Kidney epithelial cell (primary cell): ENCODE data around the gene ABCA9. TPM values are rescaled to one million over a fixed set of nuclear protein-coding genes. Genes with fewer than 3 reads are reported as not detected.
"Not testable (repeated sequence)": the region's sequence is repeated elsewhere in the genome, so short reads cannot be mapped to it uniquely, and the experiment has no call there.

Experiments used
- DNase-seq: peaks from one replicate; pipeline ENCODE4 v3.0.0-alpha.2; 2010; ENCODE audit warnings: low read depth
- H3K27me3 ChIP-seq: 2 replicates; pipeline ENCODE4 v1.6.0; 2011; ENCODE audit warnings: low read length; ENCODE audit not compliant: control insufficient read depth, insufficient read depth
- H3K36me3 ChIP-seq: 2 replicates; pipeline ENCODE4 v1.5.1; 2011; ENCODE audit warnings: low read length; ENCODE audit not compliant: control insufficient read depth, insufficient read depth
- H3K4me3 ChIP-seq: 2 replicates; pipeline ENCODE4 v1.5.1; 2011; ENCODE audit warnings: low read depth, mild to moderate bottlenecking, control low read depth, low read length
- total RNA-seq: library from RNA; depleted of rRNA; stranded (reverse); fragments of >200 nt; gene quantifications from 2 replicates; pipeline ENCODE4 v1.2.3, GENCODE V29; 2015
- TF ChIP-seq, protein P1 (sequence below): IDR thresholded peaks from 2 replicates; pipeline ENCODE4 v1.5.1; 2011; ENCODE audit warnings: mild to moderate bottlenecking, moderate library complexity, low read length, control low read depth, inconsistent platforms; ENCODE audit not compliant: insufficient read depth, poor library complexity, severe bottlenecking

ABCA9 gene
- total RNA-seq, 1 donor from 2014 or later, result 0.08 TPM

DNA sequence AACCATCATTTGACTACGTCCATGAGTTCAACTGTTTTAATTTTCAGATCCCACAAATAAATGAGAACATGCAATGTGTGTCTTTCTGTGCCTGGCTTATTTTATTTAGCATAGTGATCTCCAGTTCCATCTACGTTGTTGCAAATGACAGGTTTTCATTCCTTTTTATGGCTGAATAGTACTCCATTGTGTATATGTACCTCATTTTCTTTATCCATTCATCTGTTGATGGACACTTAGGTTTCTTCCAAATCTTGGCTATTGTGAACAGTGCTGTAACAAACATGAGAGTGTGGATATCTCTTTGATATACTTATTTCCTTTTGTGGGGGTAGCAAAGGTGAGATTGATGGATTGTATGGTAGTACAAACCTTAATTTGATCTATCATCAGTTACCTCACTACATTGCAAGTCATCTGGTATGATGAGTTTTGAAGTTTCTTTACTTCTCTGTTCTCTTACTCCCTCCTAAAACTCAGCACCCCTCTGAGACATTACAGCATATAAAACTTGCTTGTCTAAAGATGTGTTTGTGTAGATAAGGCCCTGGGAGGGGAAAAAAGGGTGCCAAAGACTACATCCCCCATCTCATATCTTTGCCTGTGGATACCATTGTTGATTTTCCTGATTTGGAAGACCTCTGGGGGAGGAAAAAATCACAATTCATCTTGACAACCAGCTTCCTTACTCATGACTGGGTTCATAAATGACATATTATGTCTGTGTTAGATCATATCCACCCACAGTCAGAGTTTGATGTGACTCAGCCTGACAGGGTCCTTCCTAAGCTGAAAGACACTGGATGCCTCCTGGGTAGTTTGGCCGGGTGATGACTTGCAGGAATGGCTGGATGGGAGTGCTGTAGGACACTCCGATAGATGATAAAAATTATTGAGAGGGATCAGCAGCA, 47.6 kb downstream of the ABCA9 start:
- Histone ChIP-seq H3K4me3 (no peak overlapping the region), H3K27me3 (no peaks in the 10 kb centered on the region), H3K36me3 (no peaks in the 10 kb centered on the region)
- DNase-seq, result peak; percentile 32
- TF ChIP-seq, protein P1, sequence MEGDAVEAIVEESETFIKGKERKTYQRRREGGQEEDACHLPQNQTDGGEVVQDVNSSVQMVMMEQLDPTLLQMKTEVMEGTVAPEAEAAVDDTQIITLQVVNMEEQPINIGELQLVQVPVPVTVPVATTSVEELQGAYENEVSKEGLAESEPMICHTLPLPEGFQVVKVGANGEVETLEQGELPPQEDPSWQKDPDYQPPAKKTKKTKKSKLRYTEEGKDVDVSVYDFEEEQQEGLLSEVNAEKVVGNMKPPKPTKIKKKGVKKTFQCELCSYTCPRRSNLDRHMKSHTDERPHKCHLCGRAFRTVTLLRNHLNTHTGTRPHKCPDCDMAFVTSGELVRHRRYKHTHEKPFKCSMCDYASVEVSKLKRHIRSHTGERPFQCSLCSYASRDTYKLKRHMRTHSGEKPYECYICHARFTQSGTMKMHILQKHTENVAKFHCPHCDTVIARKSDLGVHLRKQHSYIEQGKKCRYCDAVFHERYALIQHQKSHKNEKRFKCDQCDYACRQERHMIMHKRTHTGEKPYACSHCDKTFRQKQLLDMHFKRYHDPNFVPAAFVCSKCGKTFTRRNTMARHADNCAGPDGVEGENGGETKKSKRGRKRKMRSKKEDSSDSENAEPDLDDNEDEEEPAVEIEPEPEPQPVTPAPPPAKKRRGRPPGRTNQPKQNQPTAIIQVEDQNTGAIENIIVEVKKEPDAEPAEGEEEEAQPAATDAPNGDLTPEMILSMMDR, result no peak

DNA sequence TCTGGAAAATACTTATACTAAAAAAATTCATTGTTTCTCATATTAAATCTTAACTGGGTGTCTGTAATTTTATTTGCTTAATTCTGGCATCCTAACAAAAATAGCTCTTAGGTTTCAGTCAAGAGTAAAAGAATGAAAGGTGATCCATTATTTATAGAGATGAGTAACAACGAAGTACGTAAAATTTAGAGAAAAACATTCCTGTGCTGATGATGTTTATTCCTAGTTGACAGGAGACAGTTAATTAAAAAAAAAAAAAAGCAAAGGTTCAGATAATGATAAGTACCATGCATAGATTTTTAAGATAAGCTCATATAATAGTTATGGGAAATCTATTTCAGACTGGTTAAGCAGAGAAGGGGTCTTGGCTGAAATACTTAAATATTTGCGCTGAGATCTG, 50.8 kb downstream of the ABCA9 start:
- Histone ChIP-seq H3K4me3 (no peak overlapping the region), H3K36me3 (no peaks in the 10 kb centered on the region), H3K27me3 (no peaks in the 10 kb centered on the region)
- TF ChIP-seq, protein P1, result no peak
- no peak for DNase-seq

DNA sequence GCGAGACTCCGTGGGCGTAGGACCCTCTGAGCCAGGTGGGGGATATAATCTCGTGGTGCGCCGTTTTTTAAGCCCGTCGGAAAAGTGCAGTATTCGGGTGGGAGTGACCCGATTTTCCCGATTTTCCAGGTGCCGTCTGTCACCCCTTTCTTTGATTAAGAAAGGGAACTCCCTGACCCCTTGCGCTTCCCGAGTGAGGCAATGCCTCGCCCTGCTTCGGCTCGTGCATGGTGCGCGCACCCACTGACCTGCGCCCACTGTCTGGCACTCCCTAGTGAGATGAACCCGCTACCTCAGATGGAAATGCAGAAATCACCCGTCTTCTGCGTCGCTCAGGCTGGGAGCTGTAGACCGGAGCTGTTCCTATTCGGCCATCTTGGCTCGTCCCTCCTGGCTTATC, 56.0 kb downstream of the ABCA9 start:
- H3K4me3 ChIP-seq, DNase-seq, H3K27me3 ChIP-seq, H3K36me3 ChIP-seq: not testable (repeated sequence)

DNA sequence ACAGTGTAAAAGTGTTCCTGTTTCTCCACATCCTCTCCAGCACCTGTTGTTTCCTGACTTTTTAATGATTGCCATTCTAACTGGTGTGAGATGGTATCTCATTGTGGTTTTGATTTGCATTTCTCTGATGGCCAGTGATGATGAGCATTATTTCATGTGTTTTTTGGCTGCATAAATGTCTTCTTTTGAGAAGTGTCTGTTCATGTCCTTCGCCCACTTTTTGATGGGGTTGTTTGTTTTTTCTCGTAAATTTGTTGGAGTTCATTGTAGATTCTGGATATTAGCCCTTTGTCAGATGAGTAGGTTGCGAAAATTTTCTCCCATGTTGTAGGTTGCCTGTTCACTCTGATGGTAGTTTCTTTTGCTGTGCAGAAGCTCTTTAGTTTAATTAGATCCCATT, 61.0 kb downstream of the ABCA9 start:
- H3K36me3 ChIP-seq, DNase-seq, H3K4me3 ChIP-seq, H3K27me3 ChIP-seq: not testable (repeated sequence)

DNA sequence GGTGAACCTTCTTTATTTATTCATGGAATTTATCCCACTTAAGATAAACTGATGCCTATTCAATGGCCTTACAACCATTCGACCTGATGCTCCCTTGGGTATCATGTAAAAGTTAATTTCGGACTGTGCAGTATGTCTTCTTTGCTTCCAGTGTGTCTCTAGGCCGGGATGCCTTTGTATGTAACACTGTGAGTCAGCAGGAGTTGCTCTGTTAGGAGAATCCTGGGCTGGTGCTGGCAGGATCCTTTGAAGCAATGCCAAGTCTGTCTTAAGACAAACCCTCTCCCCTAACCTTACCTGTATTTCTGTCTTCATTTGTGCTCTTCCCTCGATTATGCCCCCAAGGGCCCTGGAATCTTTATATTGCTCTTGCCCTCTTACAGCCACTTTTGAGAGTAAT, 67.6 kb downstream of the ABCA9 start:
- TF ChIP-seq, protein P1, result no peak
- Histone ChIP-seq H3K4me3 (no peak overlapping the region), H3K36me3 (no peaks in the 10 kb centered on the region), H3K27me3 (no peaks in the 10 kb centered on the region)
- no peak for DNase-seq

DNA sequence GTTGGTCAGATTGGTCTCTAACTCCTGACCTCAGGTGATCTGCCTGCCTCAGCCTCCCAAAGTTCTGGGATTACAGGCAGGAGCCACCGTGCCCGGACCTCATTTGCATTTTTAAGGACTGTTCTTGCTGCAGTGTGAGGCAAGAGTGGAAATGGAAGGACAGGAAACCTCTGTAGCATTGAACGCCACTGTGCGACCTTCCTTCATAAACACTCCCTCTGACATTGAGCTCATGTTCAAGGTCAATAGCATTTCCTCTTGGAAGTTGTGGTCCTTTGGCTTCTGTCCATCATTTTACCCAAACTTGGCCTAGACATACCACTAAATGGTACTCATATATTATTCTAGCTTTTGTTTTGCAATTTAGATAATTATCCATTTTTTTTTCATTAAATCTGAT, 72.8 kb downstream of the ABCA9 start:
- no peaks in the 10 kb centered on the region for H3K36me3 ChIP-seq
- no peak overlapping the region for H3K4me3 ChIP-seq
- no peak for DNase-seq
- H3K27me3 ChIP-seq, result no peaks in the 10 kb centered on the region
- TF ChIP-seq, protein P1, result no peak

DNA sequence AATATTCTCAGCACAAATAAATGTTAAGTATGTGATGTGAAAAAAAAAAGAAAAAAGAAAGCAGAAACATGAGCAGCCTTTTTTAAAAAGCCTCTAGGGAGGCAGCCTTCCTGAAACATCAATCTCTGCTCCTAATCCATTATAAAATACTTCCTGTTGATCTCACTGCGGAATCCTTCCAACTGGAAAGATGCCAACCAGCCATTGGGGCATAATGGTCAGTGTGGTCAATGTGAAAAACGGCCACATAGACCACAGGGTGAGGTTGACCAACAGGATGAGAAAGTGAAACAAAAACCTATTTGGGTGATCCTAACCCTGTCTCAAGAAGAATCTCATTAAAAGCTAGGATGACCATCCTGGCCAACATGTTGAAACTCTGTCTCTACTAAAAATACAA, 79.4 kb downstream of the ABCA9 start:
- peak; percentile 49 for DNase-seq
- TF ChIP-seq, protein P1, result no peak
- no peak overlapping the region for H3K4me3 ChIP-seq
- H3K27me3 ChIP-seq, result no peaks in the 10 kb centered on the region
- no peaks in the 10 kb centered on the region for H3K36me3 ChIP-seq
